K562 (cell line): Measurements from ENCODE around the gene MEF2D. TPM values are rescaled to one million over a fixed set of nuclear protein-coding genes. Genes with fewer than 3 reads are reported as not detected.

Experiments
- CBX8 ChIP-seq: fragments of 200-600 bp; sonication (generic); IDR thresholded peaks from 2 replicates; pipeline ENCODE4 v1.6.1; 2012; ENCODE audit warnings: borderline replicate concordance, mixed run types, low read depth, mild to moderate bottlenecking, moderate library complexity, mixed read lengths, low read length, control low read depth, inconsistent platforms; ENCODE audit not compliant: poor library complexity, severe bottlenecking; ENCODE audit errors: extremely low read depth
- CHAMP1 ChIP-seq: fragments of 450-650 bp; IDR thresholded peaks from 2 replicates; pipeline ENCODE4 v1.6.1; 2016; ENCODE audit warnings: mild to moderate bottlenecking
- EP400 ChIP-seq: fragments of 450-650 bp; IDR thresholded peaks from 2 replicates; pipeline ENCODE4 v1.6.1; 2017; ENCODE audit warnings: antibody characterized with exemption, mild to moderate bottlenecking, moderate library complexity
- HDAC2 ChIP-seq: fragments of 450-650 bp; IDR thresholded peaks from 2 replicates; pipeline ENCODE4 v1.6.1; 2016; ENCODE audit warnings: mild to moderate bottlenecking
- HNRNPK ChIP-seq: fragments of 200-400 bp; formaldehyde crosslinking; IDR thresholded peaks from one replicate; pipeline ENCODE4 v1.6.1; 2018; ENCODE audit warnings: mild to moderate bottlenecking, low read depth, low read length; ENCODE audit not compliant: poor library complexity, severe bottlenecking
- JUN ChIP-seq, 2 experiments: sonication (generic) in 1 of 2; formaldehyde crosslinking in 1 of 2; IDR thresholded peaks; 2 replicates each; pipeline versions ENCODE4 v1.6.1 to v1.8.0; 2012 to 2022; ENCODE audit warnings: borderline replicate concordance in 2 of 2, mild to moderate bottlenecking in 2 of 2, improper control_type of control experiment in 1 of 2, low read depth in 1 of 2, low read length in 1 of 2, missing genetic modification reagents in 1 of 2
- MEF2A ChIP-seq: IDR thresholded peaks from 2 replicates; pipeline ENCODE4 v1.6.1; 2011; ENCODE audit warnings: low read depth, mild to moderate bottlenecking, low read length, moderate library complexity; ENCODE audit not compliant: control insufficient read depth
- NFIX ChIP-seq: fragments of 250-450 bp; sonication (Bioruptor Pico); IDR thresholded peaks from 2 replicates; pipeline ENCODE4 v1.4.0; 2020; ENCODE audit warnings: low read depth, mild to moderate bottlenecking, moderate library complexity
- NR2F6 ChIP-seq: fragments of 450-650 bp; formaldehyde crosslinking; IDR thresholded peaks from 2 replicates; pipeline ENCODE4 v1.4.0; 2020; ENCODE audit warnings: mild to moderate bottlenecking
- POLR2B ChIP-seq: fragments of 450-650 bp; IDR thresholded peaks from 2 replicates; pipeline ENCODE4 v1.6.1; 2018; ENCODE audit warnings: low read depth; ENCODE audit not compliant: partially characterized antibody
- RCOR1 ChIP-seq, 2 experiments: IDR thresholded peaks; 2 replicates each; pipeline ENCODE4 v1.6.1; 2012; ENCODE audit warnings: low read depth in 2 of 2, low read length in 2 of 2, borderline replicate concordance in 1 of 2, improper control_type of control experiment in 1 of 2
- ZBTB12 ChIP-seq: fragments of 250-450 bp; sonication (Bioruptor Pico); IDR thresholded peaks from 2 replicates; pipeline ENCODE4 v1.4.0; 2020
- ZNF124 ChIP-seq: sonication (generic); formaldehyde crosslinking; IDR thresholded peaks from 2 replicates; pipeline ENCODE4 v1.8.1; 2022; ENCODE audit warnings: missing genetic modification reagents
- ZNF134 ChIP-seq: fragments of 250-450 bp; sonication (Bioruptor Pico); conservative IDR thresholded peaks from 2 replicates; pipeline ENCODE4 v1.4.0; 2020
- ZNF197 ChIP-seq: fragments of 200-800 bp; sonication (Bioruptor generic); IDR thresholded peaks from 2 replicates; pipeline ENCODE4 v1.6.1; 2016; ENCODE audit warnings: low read depth, missing genetic modification characterization, missing compliant biosample characterization
- ZNF212 ChIP-seq: fragments of 450-650 bp; formaldehyde crosslinking; IDR thresholded peaks from 2 replicates; pipeline ENCODE4 v1.4.0; 2020; ENCODE audit warnings: mild to moderate bottlenecking
- ZNF3 ChIP-seq: fragments of 250-450 bp; sonication (Bioruptor Pico); IDR thresholded peaks from 2 replicates; pipeline ENCODE4 v1.5.0; 2021; ENCODE audit warnings: mild to moderate bottlenecking, moderate library complexity
- ZNF518B ChIP-seq: fragments of 250-450 bp; sonication (Bioruptor Pico); IDR thresholded peaks from 2 replicates; pipeline ENCODE4 v1.5.0; 2021; ENCODE audit warnings: mild to moderate bottlenecking, moderate library complexity
- ZNF77 ChIP-seq: fragments of 250-450 bp; sonication (Bioruptor Pico); IDR thresholded peaks from 2 replicates; pipeline ENCODE4 v1.5.0; 2020
- polyA plus RNA-seq, 8 experiments: library from polyadenylated mRNA; depleted of rRNA in 4 of 8; stranded (reverse) in 5 of 8; unstranded in 3 of 8; fragments of >200 nt; fragmentation: Nextera tagmentation in 2 of 8; fragmentation: Illumina TruSeq in 1 of 8; extraction: Ambion mirVana in 2 of 8; extraction: Trizol in 1 of 8; gene quantifications; 2 replicates each; pipeline versions ENCODE4 v1.2.1 to v1.2.3, GENCODE V29; 2011 to 2014; ENCODE audit warnings: inconsistent platforms in 1 of 8, missing spikeins in 1 of 8
- total RNA-seq, 7 experiments: library from RNA; depleted of rRNA in 6 of 7; stranded (reverse); fragments of >200 nt in 6 of 7; fragmentation: Illumina TruSeq in 2 of 7; extraction: Trizol in 2 of 7; gene quantifications; 2 replicates each; pipeline versions ENCODE4 v1.2.1 to v1.2.3, GENCODE V29; 2011 to 2021; ENCODE audit warnings: low replicate concordance in 1 of 7

Gene MEF2D
- total and polyA plus RNA-seq, 9 of the 15 experiments (the other 6 are each of a cell fraction or from before 2014, with no cell fraction given), result 0.10 to 19.5 (median 2.6) TPM

DNA sequence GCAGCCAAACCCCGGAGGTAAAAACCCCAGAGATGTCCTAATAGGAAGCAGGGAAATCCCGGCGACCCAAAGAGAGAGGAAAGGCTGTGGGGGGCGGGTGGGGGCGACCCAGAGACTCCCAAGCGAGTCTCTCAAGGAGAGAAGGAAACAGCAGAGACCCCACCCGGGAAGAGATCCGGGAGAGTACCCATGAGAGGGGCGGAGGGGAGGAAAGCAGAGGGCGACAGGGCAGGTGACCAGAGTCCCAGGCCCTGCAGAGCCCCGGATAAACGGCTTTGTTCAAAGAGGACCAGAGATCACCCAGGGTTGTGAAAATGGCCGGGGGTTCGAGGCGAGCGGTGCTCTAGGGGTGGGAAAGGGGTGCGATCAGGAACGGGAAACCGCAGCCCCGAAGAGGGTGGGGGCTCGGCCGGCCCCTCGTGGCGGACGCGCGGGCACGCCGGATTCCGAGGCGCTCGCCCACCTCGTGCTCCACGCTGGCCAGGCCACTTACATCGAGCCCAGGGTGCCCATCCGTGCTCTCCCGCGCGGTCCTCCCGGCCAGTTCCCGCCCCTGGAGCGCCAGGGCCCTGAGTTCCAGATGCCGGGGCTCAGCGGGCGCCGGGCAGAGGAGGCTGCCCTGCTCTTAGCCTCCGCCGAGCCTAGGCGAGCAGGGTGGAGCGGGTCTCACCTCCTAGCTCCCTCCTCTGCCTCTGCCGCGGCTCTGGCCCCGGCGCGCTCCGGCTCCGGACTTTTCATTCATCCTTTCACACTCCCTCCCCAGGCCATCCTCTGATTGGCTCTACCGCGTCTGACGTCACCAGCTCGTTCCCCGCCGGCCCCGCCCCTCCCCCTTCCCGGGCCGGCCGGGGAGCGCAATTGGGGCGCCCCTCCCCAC, 79.3 kb downstream of the MEF2D start (continued):
- TF ChIP-seq ZNF212 (CRISPR knock-in tag) (no peak), ZNF3 (no peak), ZNF134 (CRISPR knock-in tag) (no peak), ZNF77 (CRISPR knock-in tag) (no peak), NR2F6 (CRISPR knock-in tag) (no peak), RCOR1 (IDR thresholded peaks at IDR 0.05; ENCODE audit: borderline replicate concordance in 1 of 2, low read depth in 2 of 2, low read length in 2 of 2) (peak in 1 of 2 experiments; percentile 48; a peak in 1 of 4 replicates), HNRNPK (no peak), CHAMP1 (no peak), CBX8 (no peak), ZNF197 (no peak), JUN (IDR thresholded peaks at IDR 0.05; ENCODE audit: borderline replicate concordance, low read depth, low read length) (no peak; the same call in 1 of the 2 replicates), JUN (CRISPR knock-in tag; IDR thresholded peaks at IDR 0.05; ENCODE audit: borderline replicate concordance) (0 out of 2 replicates have a peak, but pooled peaks have one; percentile 63), ZBTB12 (CRISPR knock-in tag) (peak; percentile 66), NFIX (CRISPR knock-in tag) (no peak), ZNF518B (CRISPR knock-in tag) (no peak), HDAC2 (no peak), ZNF124 (no peak), POLR2B (no peak), EP400 (no peak), MEF2A (no peak)
